ENCODE measurements around the gene PTP4A2. TPM values are rescaled to one million over a fixed set of nuclear protein-coding genes. Genes with fewer than 3 reads are reported as not detected.

PTP4A2 gene
- total and polyA plus RNA-seq, 2 of the 13 experiments (the other 11 are each of a cell fraction or from before 2014, with no cell fraction given) = 173 to 225 TPM

- TF ChIP-seq HNRNPK (IDR thresholded peaks at IDR 0.05; ENCODE audit: low read depth, low read length, poor library complexity, severe bottlenecking) = no peak
- no peak for TF ChIP-seq KDM3A (CRISPR knock-in tag; IDR thresholded peaks at IDR 0.05; ENCODE audit: low read depth)
- TF ChIP-seq KDM2A (CRISPR knock-in tag; IDR thresholded peaks at IDR 0.05; ENCODE audit: borderline replicate concordance, low read depth) = peak; percentile 43; the same call in 1 of the 2 replicates
- TF ChIP-seq ELF1 (CRISPR knock-in tag; IDR thresholded peaks at IDR 0.05) = peak; percentile 58
- peak; percentile 80 for TF ChIP-seq SALL1 (CRISPR knock-in tag; IDR thresholded peaks at IDR 0.05)
- no peak for TF ChIP-seq ZNF430 (CRISPR knock-in tag; IDR thresholded peaks at IDR 0.05)
- no peak for TF ChIP-seq TEF (CRISPR knock-in tag; IDR thresholded peaks at IDR 0.05)
- 0 out of 2 replicates have a peak, but pooled peaks have one; percentile 21 for TF ChIP-seq PAXIP1 (CRISPR knock-in tag; conservative IDR thresholded peaks at IDR 0.05)
- TF ChIP-seq MLXIP (CRISPR knock-in tag; IDR thresholded peaks at IDR 0.05; ENCODE audit: borderline replicate concordance) = no peak
- TF ChIP-seq SRSF9 (IDR thresholded peaks at IDR 0.05; ENCODE audit: borderline replicate concordance, insufficient read depth, low read depth, low read length, poor library complexity, severe bottlenecking) = no peak
- no peak for TF ChIP-seq RAD51 (IDR thresholded peaks at IDR 0.05; ENCODE audit: borderline replicate concordance)
- no peak; the same call in 1 of the 2 replicates for TF ChIP-seq ZNF614 (CRISPR knock-in tag; IDR thresholded peaks at IDR 0.05; ENCODE audit: borderline replicate concordance)
- no peak for TF ChIP-seq ZNF138 (CRISPR knock-in tag; IDR thresholded peaks at IDR 0.05; ENCODE audit: low read depth)
- no peak for TF ChIP-seq TIGD3 (CRISPR knock-in tag; IDR thresholded peaks at IDR 0.05; ENCODE audit: borderline replicate concordance)
- no peak for TF ChIP-seq ARID3A (IDR thresholded peaks at IDR 0.05; ENCODE audit: low read depth, low read length)
- TF ChIP-seq GZF1 (CRISPR knock-in tag; IDR thresholded peaks at IDR 0.05) = no peak
- TF ChIP-seq NFKBIZ (CRISPR knock-in tag; IDR thresholded peaks at IDR 0.05) = no peak
- no peak for TF ChIP-seq SATB2 (CRISPR knock-in tag; IDR thresholded peaks at IDR 0.05)
- peak; percentile 85; the same call in 1 of the 2 replicates for TF ChIP-seq CBX5 (CRISPR knock-in tag; IDR thresholded peaks at IDR 0.05; ENCODE audit: borderline replicate concordance)
Observed at GRCh38 chr1:31954607-31955283, 16.6 kb upstream of the PTP4A2 start (continued).

Data from HepG2 (cell line).